Fibroblast of skin of left biceps (primary cell): ENCODE results near the gene STK11.
"Not testable (repeated sequence)": the region's sequence is repeated elsewhere in the genome, so short reads cannot be mapped to it uniquely, and the experiment has no call there.

Source experiments
- DNase-seq, 2 experiments: peaks; one replicate each; pipeline ENCODE4 v3.0.0-alpha.2; 2013; ENCODE audit warnings: low read depth in 2 of 2

Gene STK11

DNA sequence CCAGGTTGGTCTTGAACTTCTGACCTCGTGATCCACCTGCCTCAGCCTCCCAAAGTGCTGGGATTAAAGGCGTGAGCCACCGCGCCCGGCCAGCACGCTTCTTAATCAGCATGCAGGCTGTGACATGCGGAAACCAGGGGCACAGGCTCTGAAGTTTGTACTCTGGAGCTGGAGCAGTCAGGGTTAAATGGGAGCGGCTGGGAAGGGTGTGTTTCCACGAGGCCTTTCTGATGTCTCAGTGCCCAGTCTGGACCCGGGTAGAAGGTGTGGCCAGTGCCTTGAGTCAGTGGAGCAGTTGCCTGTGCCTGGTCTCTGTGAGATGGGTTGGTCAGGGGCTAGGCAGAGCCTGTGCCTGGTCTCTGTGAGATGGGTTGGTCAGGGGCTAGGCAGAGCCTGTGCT lies 3.3 kb downstream of the STK11 start:
- not testable (repeated sequence) for DNase-seq

DNA sequence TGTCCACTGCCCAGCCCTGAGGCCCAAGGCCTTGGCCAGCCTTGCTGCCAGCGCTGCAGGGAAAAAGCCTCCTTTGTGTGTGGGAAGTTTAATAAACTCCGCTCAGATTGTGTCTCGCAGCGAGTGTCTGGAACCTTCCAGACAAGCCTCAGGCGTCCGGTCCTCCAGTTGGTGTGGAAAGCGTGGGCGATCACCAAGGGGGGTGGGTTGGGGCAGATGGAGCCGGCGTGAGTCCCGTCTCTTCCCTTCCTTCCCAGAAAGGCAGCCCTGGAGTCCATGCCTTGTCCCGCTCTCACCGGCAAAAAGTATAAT lies 4.6 kb downstream of the STK11 start:
- no peak for DNase-seq

DNA sequence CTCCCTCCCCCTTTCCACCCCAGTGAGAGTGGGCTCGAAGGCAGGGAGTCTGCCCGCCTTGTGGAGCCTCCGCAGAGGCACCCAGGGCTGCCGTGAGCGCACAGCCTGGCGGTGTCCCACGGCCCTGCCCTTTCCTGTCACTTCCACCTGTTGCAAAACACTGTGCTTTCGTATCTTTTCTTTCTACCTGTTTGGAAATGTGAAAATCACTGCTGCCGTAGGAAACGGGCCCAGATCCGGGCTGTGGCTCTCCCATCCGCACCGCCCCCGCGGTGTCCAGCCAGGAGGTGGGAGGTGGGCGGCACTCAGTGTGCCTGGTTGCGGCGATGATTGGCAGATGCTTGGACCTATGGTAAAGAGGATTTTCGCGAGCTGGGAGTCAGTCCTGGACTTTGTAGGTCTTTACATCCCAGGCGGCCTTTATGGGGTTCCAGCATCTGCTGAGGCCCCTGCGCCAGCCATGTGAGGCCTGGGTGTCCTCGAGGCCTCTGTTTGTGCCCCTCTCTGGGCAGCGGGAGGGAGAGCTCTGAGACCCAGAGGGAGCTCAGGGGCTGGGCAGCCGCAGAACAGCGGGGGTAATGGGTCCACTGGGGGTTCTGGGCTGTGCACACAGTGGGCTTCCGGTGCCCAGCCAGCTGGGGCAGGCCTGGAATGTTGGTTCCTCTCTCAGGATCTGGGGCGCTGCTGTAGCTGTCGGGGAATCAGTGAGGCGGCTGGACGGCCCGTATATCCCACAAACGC lies 6.1 kb downstream of the STK11 start:
- DNase-seq, result no peak

DNA sequence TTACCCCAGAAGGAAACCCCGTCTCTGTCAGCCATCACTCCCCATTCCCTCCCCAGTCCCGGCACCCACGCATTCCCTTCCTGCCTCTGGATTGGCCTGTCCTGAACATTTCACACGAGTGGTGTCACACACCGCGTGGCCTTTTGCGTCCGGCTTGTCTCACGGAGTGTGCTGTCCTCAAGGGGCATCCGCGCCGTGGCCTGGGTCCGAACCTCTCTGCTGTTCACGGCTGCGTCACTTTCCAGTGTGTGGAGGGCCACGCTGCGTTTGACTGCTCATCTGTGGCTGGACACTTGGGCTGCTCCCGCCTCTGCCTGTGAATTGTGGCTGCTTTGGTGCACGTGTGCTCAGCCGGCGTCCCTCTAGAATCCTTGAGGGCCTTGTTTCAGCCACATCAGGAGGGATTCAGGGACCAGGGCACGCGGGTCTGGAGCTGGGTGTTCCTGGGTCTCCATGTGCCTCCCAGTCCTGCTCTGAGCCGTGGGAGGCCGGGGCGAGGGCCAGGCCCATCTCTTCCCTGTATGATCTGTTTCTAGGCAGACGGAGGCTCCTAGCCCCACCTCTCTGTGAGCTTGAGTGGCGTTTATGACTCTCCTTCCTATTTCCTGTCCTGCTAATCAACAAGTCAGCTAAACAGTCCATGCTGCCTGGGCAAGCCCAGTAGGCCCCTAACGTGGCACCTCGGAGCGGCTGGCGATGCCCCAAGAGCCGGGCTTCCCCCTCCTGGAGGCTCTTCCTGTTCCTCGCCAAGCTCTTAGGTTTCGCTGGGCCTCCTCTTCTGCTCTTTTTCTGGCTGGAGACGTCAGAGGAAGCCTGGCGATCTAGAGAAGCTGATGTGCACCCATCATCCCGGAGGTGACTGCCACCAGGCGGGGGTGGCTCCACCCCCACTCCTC lies 8.1 kb downstream of the STK11 start:
- DNase-seq, result no peak

DNA sequence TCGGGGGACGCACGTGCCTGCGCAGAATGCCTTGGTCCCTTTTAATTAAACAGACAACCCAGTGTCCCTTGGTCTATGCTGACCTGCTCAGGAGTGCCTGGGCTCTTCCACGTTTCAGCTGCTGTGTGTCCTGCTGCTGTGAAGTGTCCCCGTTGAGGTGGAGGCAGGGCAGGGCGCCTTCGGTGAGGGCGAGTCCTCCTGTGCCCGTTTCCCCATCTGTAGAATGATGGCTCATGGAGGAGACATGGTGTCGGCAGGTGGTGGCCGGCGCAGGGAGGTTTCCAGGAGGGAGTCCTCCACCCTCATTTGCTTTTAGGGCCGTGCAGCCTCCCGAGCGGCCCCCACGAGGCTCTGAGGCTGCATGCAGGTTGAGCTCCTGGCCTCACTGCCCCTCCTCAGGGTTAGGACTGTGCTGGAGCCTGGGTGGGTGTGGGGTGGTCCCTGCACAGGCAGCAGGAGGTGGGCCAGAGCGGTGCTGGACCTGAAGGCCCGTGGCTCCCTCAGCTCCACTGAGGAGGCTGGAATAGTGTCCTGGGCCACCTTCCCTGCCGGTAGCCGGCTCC lies 8.8 kb downstream of the STK11 start:
- no peak for DNase-seq

DNA sequence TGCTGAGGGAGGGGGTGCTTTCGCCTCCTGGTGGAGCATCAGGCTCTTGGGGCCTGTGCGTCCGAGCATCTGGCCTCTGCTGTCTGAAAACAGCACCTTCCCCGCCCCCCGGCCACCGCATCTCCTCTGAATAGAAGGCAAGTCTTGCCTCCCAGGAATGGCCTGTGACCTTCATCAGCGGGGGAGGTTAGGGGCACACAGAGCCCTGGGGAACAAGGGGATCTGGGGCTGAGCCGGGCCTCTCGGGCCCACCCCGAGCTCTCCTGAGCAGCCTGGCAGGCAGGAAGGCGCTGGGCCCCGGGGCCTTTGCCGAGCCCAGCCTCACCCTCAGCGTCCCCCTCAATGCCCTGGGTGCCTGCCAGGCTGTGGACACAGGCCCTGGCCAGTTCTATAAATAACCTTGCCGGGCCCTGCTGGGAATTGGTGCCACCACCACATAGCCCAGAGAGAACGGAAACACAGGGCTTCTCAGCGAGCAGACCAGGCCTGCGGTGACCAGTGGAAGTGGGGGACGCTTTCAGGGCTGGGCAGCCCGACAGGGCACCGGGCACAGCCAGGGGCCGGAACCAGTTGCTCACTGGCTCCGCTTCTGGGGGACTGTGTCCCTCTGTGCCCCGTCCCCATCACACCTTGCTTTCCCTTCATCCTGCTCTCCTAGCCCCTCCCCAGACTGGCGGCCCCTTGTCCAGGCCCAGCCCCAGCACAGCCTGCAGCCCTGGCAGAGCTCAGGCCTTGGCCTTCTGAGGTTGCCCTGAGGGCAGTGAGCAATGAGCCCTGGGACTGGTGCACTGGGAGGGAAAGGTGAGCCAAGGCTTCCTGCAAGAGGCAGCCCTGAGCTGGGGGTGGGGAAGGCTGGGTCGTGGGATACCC lies 9.5 kb downstream of the STK11 start:
- DNase-seq, result no peak

DNA sequence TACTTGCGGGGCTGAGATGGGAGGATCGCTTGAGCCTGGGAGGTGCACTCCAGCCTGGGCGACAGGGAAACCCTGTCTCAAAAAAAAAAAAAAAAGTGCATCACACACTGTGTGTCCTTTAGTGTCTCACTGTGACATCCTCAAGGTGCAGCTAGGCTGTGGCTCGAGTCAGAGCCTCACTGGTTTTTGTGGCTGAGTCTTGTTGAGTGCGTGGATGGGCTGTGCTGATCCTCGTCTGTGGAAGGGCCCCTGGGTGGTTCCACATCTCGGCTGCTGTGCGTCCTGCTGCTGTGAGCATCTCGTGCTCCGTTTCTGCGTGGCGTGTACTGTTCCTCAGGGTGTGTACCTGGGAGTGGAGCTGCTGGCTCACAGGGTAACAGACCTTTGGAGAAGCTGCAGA lies 11.2 kb downstream of the STK11 start:
- no peak for DNase-seq

DNA sequence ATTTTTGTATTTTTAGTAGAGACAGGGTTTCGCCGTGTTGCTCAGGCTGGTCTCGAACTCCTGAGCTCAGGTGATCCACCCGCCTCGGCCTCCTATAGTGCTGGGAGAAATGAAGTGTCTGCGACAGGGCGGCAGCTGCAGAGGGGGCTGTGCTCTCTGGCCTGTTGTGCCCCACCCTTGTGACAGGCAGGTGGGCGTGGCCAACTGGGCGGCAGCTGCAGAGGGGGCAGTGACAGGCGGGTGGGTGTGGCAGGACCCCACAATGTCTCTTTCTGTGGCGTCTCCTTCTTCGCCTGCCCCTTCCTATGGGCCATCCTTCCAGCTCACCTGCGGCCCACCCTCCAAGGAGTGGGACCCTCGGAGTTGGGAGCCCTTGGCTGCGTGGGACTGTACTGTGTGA lies 11.8 kb downstream of the STK11 start:
- no peak for DNase-seq

DNA sequence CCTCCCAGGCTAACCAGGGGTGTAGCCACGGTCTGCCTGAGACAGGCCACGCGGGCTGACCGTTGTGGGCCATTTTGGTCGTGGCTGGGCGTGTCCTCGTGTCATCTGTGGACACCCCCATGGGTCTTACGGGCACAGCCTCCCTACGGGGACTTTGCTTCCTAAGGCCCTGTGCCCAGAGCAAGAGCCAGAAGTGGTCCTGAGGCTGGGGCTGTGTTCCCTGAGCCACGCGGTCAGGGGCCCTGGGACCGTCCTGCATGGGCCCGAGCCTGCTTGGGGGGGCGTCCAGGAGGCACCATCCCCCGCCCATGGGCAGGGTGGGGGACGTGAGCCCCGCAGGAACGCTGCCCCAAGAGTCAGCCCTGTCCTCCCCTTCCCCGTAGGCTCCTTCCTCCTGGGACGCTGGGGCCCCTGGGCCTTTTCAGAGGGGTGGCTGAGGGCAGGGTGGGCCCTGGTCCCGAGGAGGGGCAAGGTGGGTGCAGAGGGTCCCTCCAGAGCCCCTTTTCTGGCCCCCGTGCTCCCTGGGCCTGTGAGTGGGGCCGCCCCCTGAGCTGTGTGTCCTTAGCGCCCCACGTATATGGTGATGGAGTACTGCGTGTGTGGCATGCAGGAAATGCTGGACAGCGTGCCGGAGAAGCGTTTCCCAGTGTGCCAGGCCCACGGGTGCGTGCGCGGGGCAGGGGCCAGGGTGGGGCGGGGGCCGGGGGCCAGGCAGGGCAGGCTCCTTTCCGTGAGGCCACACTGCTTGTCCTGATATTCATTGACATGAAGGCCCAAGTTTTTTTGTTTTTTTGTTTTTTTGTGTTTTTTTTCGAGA lies 13.4 kb downstream of the STK11 start:
- DNase-seq, result no peak

DNA sequence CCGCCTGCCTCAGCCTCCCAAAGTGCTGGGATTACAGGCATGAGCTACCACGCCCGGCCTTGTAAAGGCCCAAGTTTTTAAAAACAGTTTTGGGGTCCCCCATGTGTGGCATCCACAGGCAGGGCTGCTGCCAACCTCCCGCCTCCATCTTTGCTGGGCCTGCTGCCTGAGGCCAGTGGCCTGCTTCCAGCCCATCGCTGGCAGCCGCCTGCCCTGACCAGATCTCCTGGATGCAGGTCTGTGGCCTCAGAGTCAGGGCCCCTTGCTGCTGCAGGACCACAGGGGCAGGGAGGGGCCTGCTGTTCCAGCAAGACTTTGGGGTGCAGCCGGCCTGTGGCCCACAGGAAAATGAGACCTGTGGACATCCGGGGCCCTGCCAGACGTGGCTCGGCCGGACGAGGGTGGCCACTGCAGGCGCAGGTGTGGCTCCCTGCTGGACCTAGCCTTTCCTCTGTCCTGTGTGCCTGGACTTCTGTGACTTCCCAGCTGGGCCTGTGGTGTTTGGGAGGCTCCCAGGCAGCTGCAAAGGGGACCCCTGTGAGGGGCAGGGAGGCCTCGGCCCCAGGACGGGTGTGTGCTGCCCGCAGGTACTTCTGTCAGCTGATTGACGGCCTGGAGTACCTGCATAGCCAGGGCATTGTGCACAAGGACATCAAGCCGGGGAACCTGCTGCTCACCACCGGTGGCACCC lies 14.4 kb downstream of the STK11 start:
- DNase-seq, result no peak

DNA sequence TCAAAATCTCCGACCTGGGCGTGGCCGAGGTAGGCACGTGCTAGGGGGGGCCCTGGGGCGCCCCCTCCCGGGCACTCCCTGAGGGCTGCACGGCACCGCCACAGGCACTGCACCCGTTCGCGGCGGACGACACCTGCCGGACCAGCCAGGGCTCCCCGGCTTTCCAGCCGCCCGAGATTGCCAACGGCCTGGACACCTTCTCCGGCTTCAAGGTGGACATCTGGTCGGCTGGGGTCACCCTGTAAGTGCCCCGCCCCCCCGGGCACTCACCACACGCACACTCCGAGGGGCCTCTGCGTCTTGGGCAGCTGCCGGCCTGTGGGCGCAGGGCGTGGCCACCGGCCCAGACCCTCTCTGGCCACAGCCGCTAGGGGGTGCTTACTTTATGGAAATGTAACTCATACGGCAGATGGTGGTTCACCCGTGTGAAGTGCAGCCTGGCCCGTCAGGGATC lies 14.9 kb downstream of the STK11 start:
- DNase-seq, result no peak

DNA sequence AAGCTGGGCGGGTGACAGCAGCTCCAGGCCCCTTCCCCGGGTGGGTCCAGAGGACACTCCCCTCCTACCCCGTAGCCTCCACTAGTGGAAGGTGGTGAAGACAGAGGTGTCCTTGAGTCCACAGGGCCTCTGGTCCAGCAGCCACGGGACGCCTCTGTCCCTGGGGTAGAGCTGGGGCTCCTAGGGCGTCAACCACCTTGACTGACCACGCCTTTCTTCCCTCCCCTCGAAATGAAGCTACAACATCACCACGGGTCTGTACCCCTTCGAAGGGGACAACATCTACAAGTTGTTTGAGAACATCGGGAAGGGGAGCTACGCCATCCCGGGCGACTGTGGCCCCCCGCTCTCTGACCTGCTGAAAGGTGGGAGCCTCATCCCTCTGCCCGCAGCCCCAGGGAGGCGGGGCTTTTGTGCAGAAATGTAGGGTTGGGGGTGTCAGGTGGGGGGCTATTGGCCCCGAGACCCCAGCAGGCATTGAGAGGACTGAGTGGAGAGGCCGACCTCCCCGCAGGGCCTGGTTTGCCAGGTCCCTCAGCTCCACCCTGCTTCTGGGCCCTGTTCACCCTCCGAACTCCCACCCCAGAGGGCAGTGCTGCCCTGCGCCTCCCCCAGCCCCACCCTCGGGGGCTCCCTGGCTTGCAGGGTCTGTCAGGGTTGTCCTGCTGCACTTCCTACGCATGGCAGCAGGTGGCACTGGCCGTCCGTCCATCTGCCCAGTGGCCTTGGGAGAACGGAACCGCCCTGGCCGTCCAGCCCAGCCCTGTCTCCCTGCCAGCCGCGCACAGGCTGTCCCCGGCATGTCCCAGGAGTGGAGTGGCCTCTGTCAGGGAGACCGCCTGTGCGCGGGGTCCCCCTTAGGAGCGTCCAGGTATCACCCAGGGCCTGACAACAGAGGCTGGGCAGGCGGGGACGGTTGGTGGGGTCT lies 15.7 kb downstream of the STK11 start:
- DNase-seq, result no peak

DNA sequence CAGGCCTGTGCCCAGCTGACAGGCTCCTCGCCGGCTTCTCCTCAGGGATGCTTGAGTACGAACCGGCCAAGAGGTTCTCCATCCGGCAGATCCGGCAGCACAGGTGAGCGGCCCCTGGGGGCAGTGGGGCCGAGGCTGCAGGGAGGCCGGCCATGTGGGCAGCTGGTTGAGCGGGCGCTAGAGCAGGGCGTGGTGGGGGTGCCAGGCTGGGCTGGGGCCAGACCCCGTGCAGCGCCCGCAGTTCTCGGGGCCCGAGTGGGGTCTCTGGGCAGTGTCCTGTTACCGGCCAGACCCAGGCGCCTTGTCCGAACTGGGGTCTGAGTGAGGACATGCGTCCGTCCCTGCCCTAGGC lies 16.3 kb downstream of the STK11 start:
- DNase-seq, result no peak

DNA sequence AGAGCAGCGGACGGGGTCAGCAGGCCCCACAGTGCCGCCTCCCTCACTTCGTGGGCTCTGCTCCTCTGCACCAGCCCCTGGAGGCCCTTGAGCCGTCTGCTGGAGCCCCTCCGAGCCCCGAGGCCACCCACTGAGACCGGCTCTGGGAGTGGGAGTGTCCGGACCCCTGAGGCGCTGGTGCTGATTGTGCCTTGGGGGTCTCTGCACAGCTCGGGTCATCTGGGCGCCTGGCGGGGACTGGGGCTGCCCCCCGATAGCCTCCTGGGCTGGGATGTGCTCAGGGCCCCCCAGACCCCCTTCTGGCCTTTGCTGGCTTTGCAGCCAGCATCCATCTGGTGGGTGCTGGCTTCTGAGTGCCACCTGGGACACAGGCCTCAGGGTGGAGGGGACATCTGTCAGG lies 16.8 kb downstream of the STK11 start:
- no peak for DNase-seq

DNA sequence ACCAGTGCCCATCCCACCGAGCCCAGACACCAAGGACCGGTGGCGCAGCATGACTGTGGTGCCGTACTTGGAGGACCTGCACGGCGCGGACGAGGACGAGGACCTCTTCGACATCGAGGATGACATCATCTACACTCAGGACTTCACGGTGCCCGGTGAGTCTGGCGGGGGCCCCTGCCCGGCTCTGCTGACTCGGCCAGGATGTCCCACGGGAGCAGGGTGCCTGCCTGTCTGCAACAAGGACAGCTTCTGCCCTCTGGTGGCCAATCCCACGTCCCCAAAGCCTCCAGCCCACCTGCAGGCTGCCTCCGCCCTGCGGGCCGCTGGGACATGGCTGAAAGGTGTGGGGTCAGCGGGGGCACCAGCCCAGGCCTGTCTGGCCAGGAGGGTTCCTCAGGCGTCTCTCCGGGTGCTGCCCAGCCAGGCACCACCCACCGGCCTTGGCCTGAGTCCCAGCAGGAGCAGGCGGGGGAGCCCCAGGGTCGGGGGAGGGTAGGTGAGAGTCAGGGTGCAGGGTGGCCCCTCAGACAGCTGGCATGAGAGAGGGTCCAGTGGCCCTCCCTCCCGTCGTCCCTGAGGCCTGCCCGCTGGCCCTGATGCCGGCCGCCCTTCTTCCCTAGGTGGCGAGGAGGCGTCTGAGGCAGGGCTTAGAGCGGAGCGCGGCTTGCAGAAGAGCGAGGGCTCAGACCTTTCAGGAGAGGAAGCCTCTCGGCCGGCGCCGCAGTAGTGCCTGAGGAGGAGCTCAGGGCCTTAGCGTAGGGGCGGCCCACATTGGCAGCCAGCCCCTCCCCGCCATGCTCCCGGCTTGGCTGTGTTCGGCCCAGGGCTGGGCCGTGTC lies 17.7 kb downstream of the STK11 start:
- DNase-seq, result no peak

DNA sequence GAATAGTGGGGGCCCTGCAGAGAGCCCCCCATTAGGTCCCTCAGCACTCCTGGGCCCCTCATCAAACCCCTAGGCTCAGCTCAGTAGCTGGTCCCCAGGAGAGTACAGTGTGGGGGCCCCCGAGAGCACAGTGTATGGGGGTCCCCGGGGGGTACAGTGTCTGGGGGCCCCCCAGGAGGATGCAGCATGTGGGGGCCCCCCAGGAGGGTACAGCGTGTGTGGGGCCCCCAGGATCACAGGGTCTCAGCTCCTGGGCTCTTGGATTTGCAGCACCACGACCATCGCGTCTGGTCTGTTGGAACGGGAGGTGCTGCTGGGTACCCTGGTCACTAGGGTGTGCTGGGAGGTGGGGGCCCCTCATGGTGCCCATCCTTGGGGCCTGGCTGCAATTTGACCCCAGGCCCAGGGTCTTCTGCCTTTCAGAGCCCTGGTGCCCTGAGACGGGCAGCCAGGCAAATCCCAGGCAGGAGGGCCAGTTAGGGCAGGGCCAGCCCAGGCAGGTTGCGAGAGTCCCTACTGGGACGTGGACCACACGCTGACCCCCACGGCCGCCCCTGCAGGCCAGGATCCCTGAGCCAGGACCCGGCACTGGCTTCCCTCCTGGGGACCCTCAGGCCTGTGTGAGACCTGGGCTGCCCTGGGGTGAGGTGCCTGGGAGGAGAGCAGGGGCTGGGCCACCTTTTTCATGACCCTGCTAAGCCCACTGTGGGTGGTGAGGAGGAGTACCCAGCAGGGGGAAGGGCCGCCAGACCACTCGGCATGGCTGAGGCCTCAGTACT lies 18.7 kb downstream of the STK11 start:
- DNase-seq, result no peak

DNA sequence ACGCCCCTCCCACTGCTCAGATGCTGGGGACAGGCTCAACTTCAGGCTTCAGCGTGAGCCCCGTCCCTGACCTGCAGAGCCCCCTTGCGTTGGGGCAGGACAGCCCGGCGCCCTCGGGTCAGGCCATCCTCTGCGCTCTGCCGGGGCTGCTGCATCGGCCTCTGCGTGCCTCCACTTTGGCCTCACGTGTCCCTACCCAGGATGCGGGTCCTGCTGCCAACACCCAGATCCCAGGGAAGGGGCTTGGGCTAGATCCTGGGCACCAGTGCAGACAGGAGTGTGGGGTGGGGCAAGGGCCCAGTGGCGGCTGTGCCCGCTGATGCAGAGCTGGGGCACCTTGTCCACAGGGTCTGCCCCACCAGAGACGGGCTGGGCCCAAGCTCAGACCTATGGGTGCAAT lies 19.3 kb downstream of the STK11 start:
- DNase-seq, result no peak
